Transverse colon (tissue), 3 donors: ENCODE measurements around the gene GREB1L.

Source experiments
- CTCF ChIP-seq, 5 experiments: fragments of 200-600 bp in 3 of 5; fragments of 450-650 bp in 2 of 5; sonication (generic) in 3 of 5; IDR thresholded peaks; 1 replicate in 2 of 5; 2 replicates in 3 of 5; pipeline ENCODE4 v1.5.1; 2016 to 2017; ENCODE audit warnings: antibody characterized with exemption in 5 of 5, inconsistent platforms in 3 of 5, mild to moderate bottlenecking in 2 of 5, moderate library complexity in 1 of 5
- EP300 ChIP-seq: sonication (generic); formaldehyde crosslinking; IDR thresholded peaks from one replicate; pipeline ENCODE4 v1.6.1; 2017; ENCODE audit warnings: antibody characterized with exemption, low read depth
- POLR2A ChIP-seq: fragments of 450-650 bp; IDR thresholded peaks from one replicate; pipeline ENCODE4 v1.6.1; 2016; ENCODE audit warnings: antibody characterized with exemption, mild to moderate bottlenecking, moderate library complexity

GRCh38 chr18:21265971-21266673 is 24.1 kb downstream of the GREB1L start:
- TF ChIP-seq CTCF (IDR thresholded peaks at IDR 0.05), result no peak
- TF ChIP-seq EP300, result no peak
- TF ChIP-seq POLR2A, result no peak
